ENCODE data around the gene DNAJC13.

DNAJC13 gene

GRCh38 chr3:132435224-132435910, 18.1 kb downstream of the DNAJC13 start:
- no peak for ATAC-seq
- no peak for TF ChIP-seq BACH2 (CRISPR knock-in tag; IDR thresholded peaks at IDR 0.05; ENCODE audit: borderline replicate concordance)

DNA sequence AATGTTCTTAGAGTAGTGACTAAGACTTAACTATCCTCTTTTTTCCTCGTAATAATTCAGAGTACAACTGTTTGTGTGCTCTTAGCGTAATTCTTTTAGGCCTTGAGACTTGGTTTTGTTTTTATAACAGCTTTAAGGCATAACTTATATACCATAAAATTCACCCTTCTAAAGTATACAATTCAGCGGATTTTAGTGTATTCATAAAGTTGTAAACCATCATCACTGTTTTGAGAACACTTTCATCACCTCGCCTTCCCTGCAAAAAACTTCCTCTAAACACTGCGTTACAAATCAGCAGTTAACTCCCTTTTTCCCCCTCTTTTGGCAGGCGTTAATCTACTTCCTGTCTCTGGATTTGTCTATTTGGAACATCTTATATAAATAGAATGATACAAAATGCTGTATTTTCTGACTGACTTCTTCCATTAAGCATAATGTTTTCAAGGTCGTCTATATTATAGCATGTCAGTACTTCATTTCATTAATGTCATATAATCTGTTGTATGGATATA, 18.7 kb downstream of the DNAJC13 start:
- TF ChIP-seq TSHZ2 (CRISPR knock-in tag; IDR thresholded peaks at IDR 0.05) (no peak), ZNF8 (CRISPR knock-in tag; IDR thresholded peaks at IDR 0.05) (no peak), PPARA (CRISPR knock-in tag; IDR thresholded peaks at IDR 0.05; ENCODE audit: borderline replicate concordance) (no peak), RARB (CRISPR knock-in tag; IDR thresholded peaks at IDR 0.05) (no peak), ZFP3 (CRISPR knock-in tag; IDR thresholded peaks at IDR 0.05) (no peak), ISL1 (CRISPR knock-in tag; IDR thresholded peaks at IDR 0.05) (no peak), TOX (CRISPR knock-in tag; IDR thresholded peaks at IDR 0.05; ENCODE audit: borderline replicate concordance) (no peak), ZFP30 (CRISPR knock-in tag; IDR thresholded peaks at IDR 0.05) (no peak), ARNTL (CRISPR knock-in tag; IDR thresholded peaks at IDR 0.05; ENCODE audit: borderline replicate concordance, low read depth) (no peak), GLIS3 (CRISPR knock-in tag; IDR thresholded peaks at IDR 0.05) (no peak), ZNF70 (CRISPR knock-in tag; IDR thresholded peaks at IDR 0.05) (no peak), SNAI2 (CRISPR knock-in tag; IDR thresholded peaks at IDR 0.05) (no peak), ZC3H10 (CRISPR knock-in tag; IDR thresholded peaks at IDR 0.05) (no peak)
- TF ChIP-seq, protein P1, sequence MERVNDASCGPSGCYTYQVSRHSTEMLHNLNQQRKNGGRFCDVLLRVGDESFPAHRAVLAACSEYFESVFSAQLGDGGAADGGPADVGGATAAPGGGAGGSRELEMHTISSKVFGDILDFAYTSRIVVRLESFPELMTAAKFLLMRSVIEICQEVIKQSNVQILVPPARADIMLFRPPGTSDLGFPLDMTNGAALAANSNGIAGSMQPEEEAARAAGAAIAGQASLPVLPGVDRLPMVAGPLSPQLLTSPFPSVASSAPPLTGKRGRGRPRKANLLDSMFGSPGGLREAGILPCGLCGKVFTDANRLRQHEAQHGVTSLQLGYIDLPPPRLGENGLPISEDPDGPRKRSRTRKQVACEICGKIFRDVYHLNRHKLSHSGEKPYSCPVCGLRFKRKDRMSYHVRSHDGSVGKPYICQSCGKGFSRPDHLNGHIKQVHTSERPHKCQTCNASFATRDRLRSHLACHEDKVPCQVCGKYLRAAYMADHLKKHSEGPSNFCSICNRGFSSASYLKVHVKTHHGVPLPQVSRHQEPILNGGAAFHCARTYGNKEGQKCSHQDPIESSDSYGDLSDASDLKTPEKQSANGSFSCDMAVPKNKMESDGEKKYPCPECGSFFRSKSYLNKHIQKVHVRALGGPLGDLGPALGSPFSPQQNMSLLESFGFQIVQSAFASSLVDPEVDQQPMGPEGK (CRISPR knock-in tag; IDR thresholded peaks at IDR 0.05; ENCODE audit: borderline replicate concordance): no peak
- TF ChIP-seq, protein P2, sequence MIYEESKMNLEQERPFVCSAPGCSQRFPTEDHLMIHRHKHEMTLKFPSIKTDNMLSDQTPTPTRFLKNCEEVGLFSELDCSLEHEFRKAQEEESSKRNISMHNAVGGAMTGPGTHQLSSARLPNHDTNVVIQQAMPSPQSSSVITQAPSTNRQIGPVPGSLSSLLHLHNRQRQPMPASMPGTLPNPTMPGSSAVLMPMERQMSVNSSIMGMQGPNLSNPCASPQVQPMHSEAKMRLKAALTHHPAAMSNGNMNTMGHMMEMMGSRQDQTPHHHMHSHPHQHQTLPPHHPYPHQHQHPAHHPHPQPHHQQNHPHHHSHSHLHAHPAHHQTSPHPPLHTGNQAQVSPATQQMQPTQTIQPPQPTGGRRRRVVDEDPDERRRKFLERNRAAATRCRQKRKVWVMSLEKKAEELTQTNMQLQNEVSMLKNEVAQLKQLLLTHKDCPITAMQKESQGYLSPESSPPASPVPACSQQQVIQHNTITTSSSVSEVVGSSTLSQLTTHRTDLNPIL (CRISPR knock-in tag; IDR thresholded peaks at IDR 0.05; ENCODE audit: low read depth): no peak
- TF ChIP-seq, protein P3, sequence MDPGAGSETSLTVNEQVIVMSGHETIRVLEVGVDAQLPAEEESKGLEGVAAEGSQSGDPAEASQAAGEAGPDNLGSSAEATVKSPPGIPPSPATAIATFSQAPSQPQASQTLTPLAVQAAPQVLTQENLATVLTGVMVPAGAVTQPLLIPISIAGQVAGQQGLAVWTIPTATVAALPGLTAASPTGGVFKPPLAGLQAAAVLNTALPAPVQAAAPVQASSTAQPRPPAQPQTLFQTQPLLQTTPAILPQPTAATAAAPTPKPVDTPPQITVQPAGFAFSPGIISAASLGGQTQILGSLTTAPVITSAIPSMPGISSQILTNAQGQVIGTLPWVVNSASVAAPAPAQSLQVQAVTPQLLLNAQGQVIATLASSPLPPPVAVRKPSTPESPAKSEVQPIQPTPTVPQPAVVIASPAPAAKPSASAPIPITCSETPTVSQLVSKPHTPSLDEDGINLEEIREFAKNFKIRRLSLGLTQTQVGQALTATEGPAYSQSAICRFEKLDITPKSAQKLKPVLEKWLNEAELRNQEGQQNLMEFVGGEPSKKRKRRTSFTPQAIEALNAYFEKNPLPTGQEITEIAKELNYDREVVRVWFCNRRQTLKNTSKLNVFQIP (CRISPR knock-in tag; IDR thresholded peaks at IDR 0.05; ENCODE audit: borderline replicate concordance, low read depth): no peak
- ATAC-seq: no peak

DNA sequence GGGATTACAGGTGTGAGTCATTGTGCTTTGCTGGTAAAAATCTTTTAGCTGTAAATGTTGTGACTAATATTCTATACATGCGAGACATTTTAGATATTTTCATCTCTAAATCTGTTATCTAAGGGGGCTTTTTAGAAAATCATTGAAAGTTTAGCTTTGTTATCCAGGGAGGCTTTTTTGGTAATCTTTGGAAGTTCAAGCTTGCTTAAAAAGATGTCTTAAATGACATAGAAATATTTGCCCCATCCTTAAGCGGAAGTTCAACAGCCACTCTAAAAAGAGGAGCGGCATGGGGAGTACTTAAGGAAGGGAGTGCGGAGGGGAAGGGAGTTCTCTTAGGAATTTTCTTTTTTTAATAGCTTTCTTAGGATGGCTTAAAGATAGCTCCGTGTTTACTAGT, 26.1 kb downstream of the DNAJC13 start:
- no peak for TF ChIP-seq CSRNP3 (CRISPR knock-in tag; IDR thresholded peaks at IDR 0.05)
- no peak for TF ChIP-seq RARB (CRISPR knock-in tag; IDR thresholded peaks at IDR 0.05)
- TF ChIP-seq, protein P2 (CRISPR knock-in tag; IDR thresholded peaks at IDR 0.05; ENCODE audit: low read depth): no peak
- no peak for TF ChIP-seq BACH2 (CRISPR knock-in tag; IDR thresholded peaks at IDR 0.05; ENCODE audit: borderline replicate concordance)
- no peak for TF ChIP-seq ZFP3 (CRISPR knock-in tag; IDR thresholded peaks at IDR 0.05)
- TF ChIP-seq CSDC2 (CRISPR knock-in tag; IDR thresholded peaks at IDR 0.05): no peak
- TF ChIP-seq ZFP30 (CRISPR knock-in tag; IDR thresholded peaks at IDR 0.05): no peak
- TF ChIP-seq, protein P1 (CRISPR knock-in tag; IDR thresholded peaks at IDR 0.05; ENCODE audit: borderline replicate concordance): no peak
- TF ChIP-seq ZNF565 (CRISPR knock-in tag; conservative IDR thresholded peaks at IDR 0.05; ENCODE audit: low read depth): no peak
- ATAC-seq: no peak
